Osteocyte (in vitro differentiated cells): ENCODE measurements around the gene NCAPG2. TPM values are rescaled to one million over a fixed set of nuclear protein-coding genes. Genes with fewer than 3 reads are reported as not detected.

Experiments used
- DNase-seq: peaks from one replicate; pipeline ENCODE4 v3.0.0; 2021; ENCODE audit warnings: mixed read lengths; ENCODE audit not compliant: unreplicated experiment; ENCODE audit errors: extremely low spot score
- H3K27ac Mint-ChIP-seq: one replicate; pipeline ENCODE4 v1.8.0; 2021; ENCODE audit warnings: mild to moderate bottlenecking, mixed read lengths; ENCODE audit not compliant: unreplicated experiment
- H3K27me3 Mint-ChIP-seq: one replicate; pipeline ENCODE4 v1.8.0; 2021; ENCODE audit warnings: mixed read lengths; ENCODE audit not compliant: unreplicated experiment
- H3K36me3 Mint-ChIP-seq: one replicate; pipeline ENCODE4 v1.8.0; 2021; ENCODE audit warnings: mixed read lengths; ENCODE audit not compliant: unreplicated experiment
- H3K4me1 Mint-ChIP-seq: one replicate; pipeline ENCODE4 v1.8.0; 2021; ENCODE audit warnings: mixed read lengths; ENCODE audit not compliant: unreplicated experiment
- H3K4me3 Mint-ChIP-seq: one replicate; pipeline ENCODE4 v1.8.0; 2021; ENCODE audit warnings: mild to moderate bottlenecking, moderate library complexity, mixed read lengths; ENCODE audit not compliant: unreplicated experiment
- H3K9me3 Mint-ChIP-seq: one replicate; pipeline ENCODE4 v1.8.0; 2021; ENCODE audit warnings: mixed read lengths; ENCODE audit not compliant: unreplicated experiment
- CTCF ChIP-seq: fragments of 200-600 bp; sonication (generic); IDR thresholded peaks from 2 replicates; pipeline ENCODE4 v1.5.0; 2021; ENCODE audit warnings: antibody characterized with exemption, mild to moderate bottlenecking, moderate library complexity
- total RNA-seq: library from RNA; stranded (reverse); gene quantifications from 2 replicates; pipeline ENCODE4 v1.2.1, GENCODE V29; 2021

The NCAPG2 gene
- total RNA-seq, 1 donor from 2014 or later, result 19.9 TPM

DNA sequence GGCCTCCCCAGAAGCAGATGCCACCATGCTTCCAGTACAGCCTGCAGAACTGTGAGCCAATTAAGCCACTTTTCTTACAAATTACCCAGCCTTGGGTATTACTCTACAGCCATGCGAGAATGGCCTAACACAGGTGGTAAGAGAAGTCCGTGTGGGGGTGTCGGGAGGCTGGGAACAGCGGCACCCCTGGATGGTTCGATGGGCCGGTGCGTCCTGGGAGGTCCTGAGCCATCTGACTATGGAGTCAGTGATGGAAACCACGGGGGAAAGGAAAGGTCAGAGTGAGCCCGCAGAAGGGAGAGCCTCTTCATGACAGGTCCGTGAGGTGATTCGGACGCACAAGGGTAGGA, 114.4 kb downstream of the NCAPG2 start:
- Mint-ChIP-seq H3K9me3 (no peaks in the 10 kb centered on the region), H3K27ac (no peak overlapping the region), H3K36me3 (no peaks in the 10 kb centered on the region), H3K4me3 (no peak overlapping the region), H3K27me3 (peaks cover 9% of the 10 kb centered on the region), H3K4me1 (peaks cover 5% of the 10 kb centered on the region)
- TF ChIP-seq CTCF, result no peak
- DNase-seq, result no peak

DNA sequence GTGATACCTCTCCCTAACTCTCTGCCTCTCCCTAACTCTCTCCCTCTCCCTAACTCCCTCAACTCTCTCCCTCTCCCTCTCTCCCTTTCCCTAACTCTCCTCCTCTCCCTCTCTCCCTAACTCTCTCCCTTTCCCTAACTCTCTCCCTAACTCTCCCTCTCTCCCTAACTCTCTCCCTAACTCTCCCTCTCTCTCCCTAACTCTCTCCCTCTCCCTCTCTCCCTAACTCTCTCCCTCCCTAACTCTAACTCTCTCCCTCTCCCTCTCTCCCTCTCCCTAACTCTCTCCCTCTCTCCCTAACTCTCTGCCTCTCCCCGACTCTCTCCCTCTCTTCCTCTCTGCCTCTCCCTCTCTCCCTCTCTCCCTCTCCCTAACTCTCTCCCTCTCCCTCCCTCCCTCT, 115.0 kb downstream of the NCAPG2 start:
- Mint-ChIP-seq H3K9me3 (no peaks in the 10 kb centered on the region), H3K27me3 (peaks cover 9% of the 10 kb centered on the region), H3K36me3 (no peaks in the 10 kb centered on the region), H3K4me3 (no peak overlapping the region), H3K4me1 (peaks cover 5% of the 10 kb centered on the region), H3K27ac (no peak overlapping the region)
- TF ChIP-seq CTCF, result no peak
- no peak for DNase-seq

GRCh38 chr7:158588878-158589442, 115.6 kb downstream of the NCAPG2 start:
- Mint-ChIP-seq H3K36me3 (no peaks in the 10 kb centered on the region), H3K27ac (no peak overlapping the region), H3K4me1 (peaks cover 5% of the 10 kb centered on the region), H3K9me3 (no peaks in the 10 kb centered on the region), H3K27me3 (peaks cover 9% of the 10 kb centered on the region), H3K4me3 (peak overlapping the region; percentile 55)
- no peak for TF ChIP-seq CTCF
- no peak for DNase-seq

- H3K4me3 Mint-ChIP-seq, result peak overlapping the region; percentile 55
- H3K36me3 Mint-ChIP-seq, result no peaks in the 10 kb centered on the region
- H3K27ac Mint-ChIP-seq, result no peak overlapping the region
- TF ChIP-seq CTCF, result no peak
- H3K9me3 Mint-ChIP-seq, result no peaks in the 10 kb centered on the region
- H3K4me1 Mint-ChIP-seq, result peaks cover 5% of the 10 kb centered on the region
- peaks cover 9% of the 10 kb centered on the region for H3K27me3 Mint-ChIP-seq
- DNase-seq, result no peak
These were observed 116.3 kb downstream of the NCAPG2 start for GRCh38 chr7:158588085-158588877.

GRCh38 chr7:158587162-158588084, 117.2 kb downstream of the NCAPG2 start, which contains the start of gene PTPRN2:
Gene PTPRN2, minus strand, starts transcription at chr7:158587823.
- peaks cover 5% of the 10 kb centered on the region for H3K4me1 Mint-ChIP-seq
- H3K27ac Mint-ChIP-seq, result no peak within 1 kb of the TSS
- no peak for TF ChIP-seq CTCF
- peak within 1 kb of the TSS; percentile 55 for H3K4me3 Mint-ChIP-seq
- H3K27me3 Mint-ChIP-seq, result peaks cover 9% of the 10 kb centered on the region
- DNase-seq, result peak; percentile 90
- no peaks in the 10 kb centered on the region for H3K36me3 Mint-ChIP-seq
- no peaks in the 10 kb centered on the region for H3K9me3 Mint-ChIP-seq
